Loucy (cell line): ENCODE measurements around the gene LTV1.

Source experiments
- EZH2phosphoT487 ChIP-seq: fragments of 200-600 bp; IDR thresholded peaks from 2 replicates; pipeline ENCODE4 v1.6.1; 2018; ENCODE audit warnings: antibody characterized with exemption, mild to moderate bottlenecking, moderate library complexity, borderline replicate concordance
- TF ChIP-seq, protein P1 (sequence below): fragments of 200-600 bp; sonication (generic); conservative IDR thresholded peaks from 2 replicates; pipeline ENCODE4 v1.5.1; 2014; ENCODE audit warnings: mild to moderate bottlenecking, antibody characterized with exemption, low read length

GRCh38 chr6:143839196-143839595 lies 3.9 kb upstream of the LTV1 start:
- TF ChIP-seq, protein P1, sequence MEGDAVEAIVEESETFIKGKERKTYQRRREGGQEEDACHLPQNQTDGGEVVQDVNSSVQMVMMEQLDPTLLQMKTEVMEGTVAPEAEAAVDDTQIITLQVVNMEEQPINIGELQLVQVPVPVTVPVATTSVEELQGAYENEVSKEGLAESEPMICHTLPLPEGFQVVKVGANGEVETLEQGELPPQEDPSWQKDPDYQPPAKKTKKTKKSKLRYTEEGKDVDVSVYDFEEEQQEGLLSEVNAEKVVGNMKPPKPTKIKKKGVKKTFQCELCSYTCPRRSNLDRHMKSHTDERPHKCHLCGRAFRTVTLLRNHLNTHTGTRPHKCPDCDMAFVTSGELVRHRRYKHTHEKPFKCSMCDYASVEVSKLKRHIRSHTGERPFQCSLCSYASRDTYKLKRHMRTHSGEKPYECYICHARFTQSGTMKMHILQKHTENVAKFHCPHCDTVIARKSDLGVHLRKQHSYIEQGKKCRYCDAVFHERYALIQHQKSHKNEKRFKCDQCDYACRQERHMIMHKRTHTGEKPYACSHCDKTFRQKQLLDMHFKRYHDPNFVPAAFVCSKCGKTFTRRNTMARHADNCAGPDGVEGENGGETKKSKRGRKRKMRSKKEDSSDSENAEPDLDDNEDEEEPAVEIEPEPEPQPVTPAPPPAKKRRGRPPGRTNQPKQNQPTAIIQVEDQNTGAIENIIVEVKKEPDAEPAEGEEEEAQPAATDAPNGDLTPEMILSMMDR = no peak
- TF ChIP-seq EZH2phosphoT487 = no peak
